Mesothelial cell of epicardium (in vitro differentiated cells): Measurements from ENCODE around the gene MIB1. TPM values are rescaled to one million over a fixed set of nuclear protein-coding genes. Genes with fewer than 3 reads are reported as not detected.

Source experiments
- DNase-seq, 2 experiments: peaks; one replicate each; pipeline ENCODE4 v3.0.0; 2021; ENCODE audit warnings: low spot score in 2 of 2; ENCODE audit not compliant: unreplicated experiment in 2 of 2
- H3K27ac Mint-ChIP-seq: 2 replicates; pipeline ENCODE4 v1.8.0; 2021; ENCODE audit warnings: mixed read lengths
- H3K27me3 Mint-ChIP-seq: 2 replicates; pipeline ENCODE4 v1.8.0; 2021; ENCODE audit warnings: low read depth, mixed read lengths
- H3K36me3 Mint-ChIP-seq: 2 replicates; pipeline ENCODE4 v1.8.0; 2021; ENCODE audit warnings: mixed read lengths
- H3K4me1 Mint-ChIP-seq: 2 replicates; pipeline ENCODE4 v1.8.0; 2021; ENCODE audit warnings: mixed read lengths
- H3K4me3 Mint-ChIP-seq: 2 replicates; pipeline ENCODE4 v1.8.0; 2021; ENCODE audit warnings: mild to moderate bottlenecking, moderate library complexity, mixed read lengths
- H3K9me3 Mint-ChIP-seq: 2 replicates; pipeline ENCODE4 v1.8.0; 2021; ENCODE audit warnings: mixed read lengths
- total RNA-seq: library from RNA; stranded (reverse); gene quantifications from 3 replicates; pipeline ENCODE4 v1.2.1, GENCODE V29; 2021
- TF ChIP-seq, protein P1 (sequence below): fragments of 200-600 bp; sonication (generic); IDR thresholded peaks from one replicate; pipeline ENCODE4 v1.5.0; 2021; ENCODE audit warnings: antibody characterized with exemption; ENCODE audit not compliant: unreplicated experiment

The MIB1 gene
- total RNA-seq, 1 donor from 2014 or later: 81.9 TPM

DNA sequence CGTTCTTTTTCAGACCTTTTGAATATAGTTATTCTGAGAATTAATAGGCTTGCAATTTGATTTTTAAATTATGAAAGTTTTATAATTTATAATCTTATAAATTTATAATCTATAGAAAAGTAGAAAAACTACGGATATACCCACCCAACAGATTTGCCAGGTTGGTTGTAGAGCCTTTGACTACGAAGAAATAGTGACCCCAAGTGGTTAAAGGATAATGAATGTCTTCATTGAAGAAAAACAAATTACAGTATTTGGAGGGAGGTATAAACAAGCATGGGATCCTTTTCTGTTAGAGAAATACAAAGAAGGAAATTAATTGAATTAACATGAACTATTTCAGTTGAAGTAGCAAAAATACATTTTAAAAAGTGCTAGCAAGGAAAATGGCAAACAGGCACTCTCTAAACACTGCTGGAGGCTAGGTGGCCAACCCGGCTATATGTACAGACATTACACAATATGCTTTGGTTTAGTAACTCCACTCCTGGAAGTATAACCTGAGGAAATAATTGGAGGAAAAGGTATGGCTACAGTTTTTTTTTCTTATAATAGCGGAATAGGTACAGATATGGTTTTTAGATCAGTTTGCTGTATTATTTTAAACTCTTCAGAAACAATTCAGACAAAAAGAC lies 110.9 kb downstream of the MIB1 start:
- no peak for DNase-seq
- no peaks in the 10 kb centered on the region for H3K27me3 Mint-ChIP-seq

DNA sequence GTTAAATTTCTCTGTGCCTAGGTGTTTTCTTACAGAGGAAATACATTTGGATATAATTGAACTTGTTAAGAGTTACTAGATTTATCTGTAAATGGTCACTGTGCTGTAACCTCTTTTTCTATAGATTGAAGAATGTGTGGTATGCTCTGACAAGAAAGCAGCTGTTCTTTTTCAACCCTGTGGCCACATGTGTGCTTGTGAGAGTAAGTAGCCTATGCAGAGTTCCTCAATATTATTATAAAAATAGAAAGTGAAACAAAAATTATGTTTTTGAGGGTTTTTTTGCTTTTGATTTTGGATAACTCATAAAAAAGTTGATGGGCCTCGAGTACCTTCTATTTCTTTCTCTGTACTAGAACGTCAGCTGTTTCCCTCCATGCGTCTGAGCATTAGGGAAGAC lies 112.4 kb downstream of the MIB1 start:
- peak overlapping the region; percentile 7 for H3K27ac Mint-ChIP-seq
- H3K36me3 Mint-ChIP-seq: peaks cover 17% of the 10 kb centered on the region
- H3K9me3 Mint-ChIP-seq: no peaks in the 10 kb centered on the region
- no peak for DNase-seq
- H3K4me1 Mint-ChIP-seq: peaks cover 8% of the 10 kb centered on the region
- no peaks in the 10 kb centered on the region for H3K27me3 Mint-ChIP-seq
- no peak overlapping the region for H3K4me3 Mint-ChIP-seq
- TF ChIP-seq, protein P1, sequence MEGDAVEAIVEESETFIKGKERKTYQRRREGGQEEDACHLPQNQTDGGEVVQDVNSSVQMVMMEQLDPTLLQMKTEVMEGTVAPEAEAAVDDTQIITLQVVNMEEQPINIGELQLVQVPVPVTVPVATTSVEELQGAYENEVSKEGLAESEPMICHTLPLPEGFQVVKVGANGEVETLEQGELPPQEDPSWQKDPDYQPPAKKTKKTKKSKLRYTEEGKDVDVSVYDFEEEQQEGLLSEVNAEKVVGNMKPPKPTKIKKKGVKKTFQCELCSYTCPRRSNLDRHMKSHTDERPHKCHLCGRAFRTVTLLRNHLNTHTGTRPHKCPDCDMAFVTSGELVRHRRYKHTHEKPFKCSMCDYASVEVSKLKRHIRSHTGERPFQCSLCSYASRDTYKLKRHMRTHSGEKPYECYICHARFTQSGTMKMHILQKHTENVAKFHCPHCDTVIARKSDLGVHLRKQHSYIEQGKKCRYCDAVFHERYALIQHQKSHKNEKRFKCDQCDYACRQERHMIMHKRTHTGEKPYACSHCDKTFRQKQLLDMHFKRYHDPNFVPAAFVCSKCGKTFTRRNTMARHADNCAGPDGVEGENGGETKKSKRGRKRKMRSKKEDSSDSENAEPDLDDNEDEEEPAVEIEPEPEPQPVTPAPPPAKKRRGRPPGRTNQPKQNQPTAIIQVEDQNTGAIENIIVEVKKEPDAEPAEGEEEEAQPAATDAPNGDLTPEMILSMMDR: no peak

More for the DNA sequence above, 110.9 kb downstream of the MIB1 start:
- Mint-ChIP-seq H3K9me3 (no peaks in the 10 kb centered on the region), H3K4me1 (peaks cover 8% of the 10 kb centered on the region), H3K4me3 (no peak overlapping the region), H3K36me3 (peaks cover 18% of the 10 kb centered on the region), H3K27ac (no peak overlapping the region)
- TF ChIP-seq, protein P1: no peak

DNA sequence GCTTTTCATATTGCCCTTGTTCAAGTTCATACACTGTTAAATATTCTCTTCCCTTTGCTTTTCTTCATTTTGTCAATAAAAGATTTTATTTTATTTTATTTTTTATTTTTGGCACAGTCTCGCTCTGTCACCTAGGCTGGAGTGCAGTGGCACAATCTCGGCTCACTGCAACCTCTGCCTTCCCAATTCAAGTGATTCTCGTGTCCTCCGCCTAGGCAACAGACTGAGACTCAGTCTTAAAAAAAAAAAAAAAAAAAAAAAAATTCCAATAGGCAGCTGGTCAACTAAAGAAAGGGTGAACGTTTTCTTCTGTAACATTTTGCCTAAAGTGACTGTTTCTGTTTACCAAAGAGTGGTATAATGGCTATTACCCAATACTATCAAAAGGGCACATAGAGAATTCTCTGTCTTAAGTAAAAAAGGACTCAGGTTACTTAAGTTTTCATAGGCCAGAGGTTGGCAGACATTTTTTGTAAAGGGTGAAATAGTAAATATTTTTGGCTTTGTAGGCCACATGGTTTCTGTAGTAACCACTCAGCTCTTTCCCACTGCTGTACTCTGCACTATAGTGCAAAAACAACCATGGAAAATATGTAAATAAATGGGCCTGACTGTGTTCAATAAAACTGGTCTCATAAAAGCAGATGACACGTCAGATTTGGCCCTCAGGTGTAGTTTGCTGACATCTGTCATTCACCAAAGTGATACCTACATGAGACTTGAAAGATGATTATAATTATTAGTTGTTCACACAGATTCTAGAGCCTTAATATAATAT lies 113.4 kb downstream of the MIB1 start:
- Mint-ChIP-seq H3K36me3 (peaks cover 23% of the 10 kb centered on the region), H3K9me3 (no peaks in the 10 kb centered on the region), H3K27me3 (no peaks in the 10 kb centered on the region), H3K4me1 (peaks cover 8% of the 10 kb centered on the region), H3K4me3 (no peak overlapping the region), H3K27ac (no peak overlapping the region)
- TF ChIP-seq, protein P1: no peak
- no peak for DNase-seq

DNA sequence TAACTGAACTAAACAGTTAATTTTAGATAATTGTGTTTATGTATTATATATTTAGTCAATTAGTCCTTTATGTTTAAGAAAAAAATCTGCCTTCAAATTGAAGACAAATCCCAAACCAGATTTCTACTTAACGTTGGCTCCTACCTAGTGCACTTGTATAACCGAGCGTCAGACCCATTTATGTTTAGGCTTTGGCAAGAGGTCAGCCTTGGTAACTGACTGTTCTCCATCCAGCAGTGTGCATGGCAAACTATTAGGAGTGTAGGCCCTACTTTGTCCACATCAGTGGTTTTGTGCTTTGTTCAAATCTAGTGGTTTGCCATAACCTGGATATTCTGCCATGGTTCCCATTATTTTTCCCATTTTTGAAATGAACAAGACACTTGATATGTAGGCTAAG lies 114.8 kb downstream of the MIB1 start:
- H3K4me3 Mint-ChIP-seq: no peak overlapping the region
- no peaks in the 10 kb centered on the region for H3K27me3 Mint-ChIP-seq
- H3K9me3 Mint-ChIP-seq: no peaks in the 10 kb centered on the region
- no peak for DNase-seq
- TF ChIP-seq, protein P1: no peak
- peaks cover 8% of the 10 kb centered on the region for H3K4me1 Mint-ChIP-seq
- peaks cover 28% of the 10 kb centered on the region for H3K36me3 Mint-ChIP-seq
- H3K27ac Mint-ChIP-seq: no peak overlapping the region

DNA sequence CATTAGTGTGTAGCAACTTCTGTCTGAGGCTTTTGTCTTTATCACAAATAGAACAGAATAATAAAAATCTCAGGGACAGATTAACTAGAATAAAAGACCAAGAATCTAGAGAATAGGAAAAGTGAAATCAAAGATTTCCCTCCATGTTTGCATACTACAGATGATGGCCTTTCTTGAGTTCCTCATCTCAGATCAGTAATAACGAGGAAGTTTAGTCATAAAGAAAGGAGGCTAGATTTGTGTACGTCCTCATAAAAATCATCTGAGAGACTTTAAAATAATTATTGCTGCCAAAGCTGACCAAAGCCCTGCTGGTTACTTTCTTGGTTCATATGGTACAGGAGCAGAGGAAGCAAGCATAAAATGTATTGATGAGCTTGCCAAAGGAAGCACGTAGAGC lies 117.3 kb downstream of the MIB1 start:
- no peak for DNase-seq
- H3K27ac Mint-ChIP-seq: peak overlapping the region; percentile 1
- no peaks in the 10 kb centered on the region for H3K9me3 Mint-ChIP-seq
- H3K4me1 Mint-ChIP-seq: peaks cover 2% of the 10 kb centered on the region
- H3K36me3 Mint-ChIP-seq: peaks cover 39% of the 10 kb centered on the region
- no peak overlapping the region for H3K4me3 Mint-ChIP-seq
- TF ChIP-seq, protein P1: no peak
- no peaks in the 10 kb centered on the region for H3K27me3 Mint-ChIP-seq
